G401 (cell line): ENCODE measurements around the gene IMP4. TPM values are rescaled to one million over a fixed set of nuclear protein-coding genes. Genes with fewer than 3 reads are reported as not detected.
A peak's percentile ranks its signal among the peaks of the same experiment; 100 is the strongest.

Experiments
- DNase-seq: peaks from one replicate; pipeline ENCODE4 v3.0.0-alpha.2; 2015; ENCODE audit warnings: low spot score
- in situ Hi-C: cut with HindIII; loops from 2 replicates; pipeline ENCODE4 v1.10.0; 2016; ENCODE audit warnings: low sequenced_read_pairs, mixed read lengths
- total RNA-seq: library from RNA; depleted of rRNA; stranded (reverse); fragments of >200 nt; shearing (Covaris generic); gene quantifications from 2 replicates; pipeline ENCODE4 v1.2.3, GENCODE V29; 2014; rRNA removed

The IMP4 gene
- total RNA-seq, 1 experiment from 2014 or later, result 84.2 TPM

DNA sequence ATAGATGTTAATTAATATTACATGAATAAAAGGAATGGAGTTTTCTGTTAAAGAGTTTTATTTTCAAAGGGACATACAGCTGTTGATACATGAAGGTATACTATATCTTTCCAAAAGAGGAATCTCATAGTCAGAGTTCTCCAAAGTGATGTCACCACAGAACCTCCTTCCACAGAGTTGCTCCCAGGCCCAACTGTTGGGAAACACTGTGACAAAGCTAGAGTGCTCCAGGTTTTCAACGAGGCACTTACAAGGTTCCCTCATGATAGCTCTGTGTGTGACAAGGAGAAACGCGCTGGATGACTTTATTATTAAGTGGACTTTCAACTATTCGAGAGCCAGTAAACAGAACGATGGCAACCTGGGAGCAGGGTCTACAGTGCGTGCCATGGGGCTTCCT is 46.7 kb downstream of the IMP4 start:
- in situ Hi-C loops, result no loop called here

GRCh38 chr2:130389783-130390182 is 47.1 kb downstream of the IMP4 start:
- in situ Hi-C loops, result no loop called here
- no peak for DNase-seq

More for the DNA sequence above, 46.7 kb downstream of the IMP4 start:
- DNase-seq, result no peak

DNA sequence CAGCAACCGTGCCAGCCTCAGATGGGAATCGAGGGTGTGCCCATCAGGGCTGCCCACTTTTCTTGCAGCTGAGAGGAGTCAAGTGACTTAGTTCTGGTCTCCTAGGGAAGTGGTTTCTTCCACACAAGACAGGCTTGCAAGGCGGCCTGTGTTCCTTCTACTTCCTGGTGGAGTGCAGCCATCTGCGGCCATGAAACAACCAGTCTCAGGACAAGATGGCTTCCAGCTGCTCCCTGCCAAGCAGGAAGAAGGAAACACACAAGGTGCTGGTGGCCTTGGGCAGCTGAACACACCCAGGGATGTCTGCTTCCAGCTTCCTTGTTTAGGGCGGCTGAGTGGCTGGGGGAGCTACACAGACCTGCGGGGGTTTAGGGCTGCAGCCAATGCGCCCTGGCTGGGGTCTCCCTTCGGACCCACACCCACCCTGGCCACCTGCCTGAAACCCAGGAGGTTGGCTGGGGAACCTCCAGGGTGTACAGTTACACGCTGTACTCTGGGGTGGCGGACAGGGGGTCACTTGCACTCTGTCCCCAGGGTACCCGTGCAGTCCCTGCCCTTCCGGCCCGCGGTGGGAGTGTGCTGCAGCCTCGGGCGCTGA is 47.9 kb downstream of the IMP4 start:
- DNase-seq, result peak; percentile 31
- in situ Hi-C loops, result no loop called here

- peak; percentile 84 for DNase-seq
- in situ Hi-C loops, result no loop called here
Measured at GRCh38 chr2:130391058-130391871, 48.6 kb downstream of the IMP4 start.

DNA sequence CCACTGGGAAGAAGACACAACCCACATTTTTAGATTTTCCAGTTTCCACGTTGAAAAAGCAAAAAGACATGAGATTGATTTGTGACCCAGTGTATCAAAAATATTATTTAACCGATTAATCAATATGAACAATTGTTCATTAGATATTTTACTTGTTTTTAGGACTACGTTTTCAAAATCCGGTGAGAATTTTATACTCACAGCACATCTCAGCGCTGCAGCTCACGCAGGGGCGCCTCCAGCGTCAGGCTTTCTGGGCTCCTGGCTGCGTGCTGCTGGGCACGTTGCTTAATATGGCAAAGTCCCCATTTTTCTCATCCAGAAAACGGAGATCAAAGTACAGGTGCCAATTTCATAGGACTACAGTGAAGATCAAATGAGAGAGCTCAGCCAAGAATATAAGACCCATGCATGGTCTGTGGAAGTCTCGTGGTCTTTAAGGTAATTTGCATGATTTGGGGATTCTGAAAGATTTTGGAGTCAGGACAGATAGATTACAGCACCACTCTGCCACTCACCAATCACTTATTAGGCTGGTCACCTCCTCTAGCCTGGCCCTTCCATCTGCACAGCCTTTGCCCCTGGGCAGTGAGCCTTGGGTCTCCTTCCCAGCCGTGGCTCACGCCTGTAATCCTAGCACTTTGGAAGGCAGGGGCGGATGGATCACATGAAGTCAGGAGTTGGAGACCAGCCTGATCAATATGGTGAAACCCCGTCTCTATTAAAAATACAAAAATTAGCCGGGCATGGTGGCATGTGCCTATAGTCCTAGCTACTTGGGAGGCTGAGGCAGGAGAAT is 49.4 kb downstream of the IMP4 start:
- in situ Hi-C loops, result no loop called here

DNA sequence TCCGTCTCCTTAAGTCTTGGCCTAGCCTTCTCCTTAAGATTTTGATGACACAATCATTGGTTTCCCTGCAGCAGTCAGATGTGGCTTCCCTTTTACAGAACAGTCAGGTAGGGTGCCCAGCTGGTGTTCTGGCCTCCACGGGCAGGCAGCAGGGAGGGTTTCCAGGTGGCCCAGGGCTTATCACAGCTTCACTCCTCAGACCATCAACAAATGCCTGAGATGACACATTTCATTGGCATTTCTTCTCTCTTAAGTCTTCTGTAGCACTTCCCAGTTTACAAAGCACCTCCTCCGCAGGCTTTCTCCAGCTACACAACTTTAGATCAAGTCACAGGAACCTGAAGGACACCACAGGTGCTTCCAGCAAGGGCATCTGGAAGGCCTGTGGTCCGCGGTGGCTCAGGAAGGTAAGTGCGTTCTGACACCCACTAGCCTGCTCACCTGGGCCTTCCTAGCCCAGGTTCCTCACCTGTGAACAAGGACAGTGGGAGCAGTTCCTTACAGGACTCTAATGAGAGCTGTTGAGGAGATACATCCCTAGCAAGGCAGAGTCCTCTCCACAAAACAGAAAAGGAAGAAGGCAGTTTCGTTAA is 50.7 kb downstream of the IMP4 start:
- in situ Hi-C loops, result no loop called here
- DNase-seq, result no peak

More for the DNA sequence above, 49.4 kb downstream of the IMP4 start:
- DNase-seq, result no peak

Other genes with a start within 250 kb of the IMP4 start
- gene POTEF, start 213.7 kb upstream of the IMP4 start, total RNA-seq, result 0.10 TPM in 1 of 2 replicates, not detected in the other
- gene CCDC74B, start 197.8 kb upstream of the IMP4 start, total RNA-seq, result 71.6 and 76.7 TPM in 2 replicates
- gene SMPD4, start 161.3 kb upstream of the IMP4 start, total RNA-seq, result 52.7 and 63.9 TPM in 2 replicates
- 259 and 438 TPM in 2 replicates for gene MZT2B, start 160.6 kb upstream of the IMP4 start, total RNA-seq
- not detected in 2 replicates for gene TUBA3E, start 144.5 kb upstream of the IMP4 start, total RNA-seq
- 24.4 and 26.1 TPM in 2 replicates for gene PTPN18, start 13.2 kb downstream of the IMP4 start, total RNA-seq
- under 0.01 TPM in 1 of 2 replicates, not detected in the other for gene POTEI, start 166.4 kb downstream of the IMP4 start, total RNA-seq
- gene CFC1B, start 178.3 kb downstream of the IMP4 start, total RNA-seq, result not detected in 2 replicates